Osteoblast (primary cell): ENCODE data around the gene UNC45A. TPM values are rescaled to one million over a fixed set of nuclear protein-coding genes. Genes with fewer than 3 reads are reported as not detected.

ENCODE experiments used
- DNase-seq: peaks from one replicate; pipeline ENCODE4 v3.0.0; 2011; ENCODE audit warnings: low spot score, mixed read lengths; ENCODE audit not compliant: insufficient read length; ENCODE audit errors: missing footprints
- H2AFZ ChIP-seq: 2 replicates; pipeline ENCODE4 v1.6.0; 2011; ENCODE audit warnings: mild to moderate bottlenecking, low read length
- H3K27ac ChIP-seq: 2 replicates; pipeline ENCODE4 v1.5.1; 2011; ENCODE audit warnings: mild to moderate bottlenecking, low read depth, low read length, moderate library complexity
- H3K27me3 ChIP-seq: 2 replicates; pipeline ENCODE4 v1.6.0; 2012; ENCODE audit warnings: mild to moderate bottlenecking, control low read depth, inconsistent platforms, low read length, moderate library complexity; ENCODE audit not compliant: insufficient read depth
- H3K36me3 ChIP-seq: 2 replicates; pipeline ENCODE4 v1.5.1; 2011; ENCODE audit warnings: mild to moderate bottlenecking, low read length, control low read depth, moderate library complexity; ENCODE audit not compliant: insufficient read depth
- H3K4me1 ChIP-seq: 2 replicates; pipeline ENCODE4 v1.5.1; 2011; ENCODE audit warnings: mild to moderate bottlenecking, low read length, control low read depth, moderate library complexity; ENCODE audit not compliant: insufficient read depth
- H3K4me2 ChIP-seq: 2 replicates; pipeline ENCODE4 v1.6.0; 2011; ENCODE audit warnings: mild to moderate bottlenecking, low read length; ENCODE audit not compliant: insufficient read depth
- H3K4me3 ChIP-seq: fragments of 200-600 bp; sonication (generic); 3 replicates; pipeline ENCODE4 v1.5.1; 2012; ENCODE audit warnings: mild to moderate bottlenecking, low read length, inconsistent platforms; ENCODE audit not compliant: insufficient read depth
- H3K79me2 ChIP-seq: 2 replicates; pipeline ENCODE4 v1.6.0; 2012; ENCODE audit warnings: mild to moderate bottlenecking, low read length, control low read depth, inconsistent platforms; ENCODE audit not compliant: insufficient read depth
- H3K9me3 ChIP-seq: 2 replicates; pipeline ENCODE4 v1.5.1; 2011; ENCODE audit warnings: low read depth, low read length, control low read depth
- H4K20me1 ChIP-seq: 2 replicates; pipeline ENCODE4 v1.6.0; 2012; ENCODE audit warnings: mild to moderate bottlenecking, low read length, control low read depth; ENCODE audit not compliant: insufficient read depth
- small RNA-seq: library from RNA; depleted of rRNA; stranded (forward); fragments of <200 nt; gene quantifications from one replicate; pipeline ENCODE3, GENCODE V24; 2012
- total RNA-seq: library from RNA; depleted of rRNA; stranded (reverse); fragments of >200 nt; gene quantifications from 2 replicates; pipeline ENCODE4 v1.2.3, GENCODE V29; 2012
- TF ChIP-seq, protein P1 (sequence below): IDR thresholded peaks from 2 replicates; pipeline ENCODE4 v1.5.1; 2011; ENCODE audit warnings: mild to moderate bottlenecking, low read depth, low read length, moderate library complexity; ENCODE audit errors: extremely low read depth

UNC45A gene
- total RNA-seq, 1 donor: 74.9 TPM

DNA sequence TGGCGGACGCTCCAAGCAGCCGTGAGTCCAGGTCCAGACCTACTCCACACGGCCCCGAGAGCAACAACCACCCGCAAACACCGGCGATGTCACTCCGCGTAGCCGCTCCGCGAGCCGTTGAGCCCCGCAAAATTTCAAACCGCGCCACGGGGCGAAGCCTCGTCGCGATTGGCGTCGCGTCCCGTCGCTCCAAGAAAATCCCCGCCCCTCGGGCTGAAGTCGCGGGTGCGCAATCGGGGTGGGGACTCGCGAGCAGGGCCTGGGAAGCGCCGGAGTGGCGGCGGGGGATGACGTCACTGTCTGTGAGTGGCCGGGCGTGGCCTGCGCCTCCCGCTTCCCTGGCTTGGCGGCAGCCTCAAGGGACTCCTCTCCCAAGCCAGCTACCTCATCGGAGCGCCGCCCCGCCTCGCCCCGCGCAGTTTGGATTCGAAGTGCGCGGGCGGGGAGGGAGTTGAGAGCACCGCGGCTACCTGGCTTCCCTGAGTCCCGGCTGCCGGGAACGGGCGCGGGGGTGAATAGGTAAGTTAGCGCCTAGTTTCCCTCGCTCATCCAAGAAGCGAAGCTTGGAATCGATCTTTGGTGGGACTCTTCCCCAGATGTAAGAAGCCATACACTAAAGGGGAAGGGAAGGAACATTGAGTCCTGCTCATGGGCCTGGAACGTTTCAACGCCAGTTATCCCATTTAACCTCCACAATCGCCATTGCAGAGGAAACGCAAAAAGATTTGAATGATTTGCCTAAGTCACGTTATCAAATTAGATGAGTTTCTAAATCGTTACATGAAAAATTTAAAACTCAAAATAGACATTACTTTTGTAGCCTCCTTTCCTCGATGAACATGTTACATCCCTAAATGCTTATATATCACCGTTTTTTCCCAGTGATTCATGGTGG, 59.6 kb downstream of the UNC45A start, which contains the start of gene PRC1:
PRC1 (minus strand) TSS at position 119 of the 895 bp plus-strand sequence; CDS start at position 1, 118 bp downstream.
- no peaks in the 10 kb centered on the region for H3K9me3 ChIP-seq
- peaks cover 12% of the 10 kb centered on the region for H3K4me1 ChIP-seq
- peak within 1 kb of the TSS; percentile 87 for H3K4me3 ChIP-seq
- H4K20me1 ChIP-seq: no peaks in the 10 kb centered on the region
- H3K27me3 ChIP-seq: no peaks in the 10 kb centered on the region
- peaks cover 48% of the 10 kb centered on the region for H3K79me2 ChIP-seq
- DNase-seq: peak; percentile 100
- H3K27ac ChIP-seq: peak within 1 kb of the TSS; percentile 90
- peak within 1 kb of the TSS; percentile 95 for H2AFZ ChIP-seq
- peaks cover 23% of the 10 kb centered on the region for H3K36me3 ChIP-seq
- TF ChIP-seq, protein P1, sequence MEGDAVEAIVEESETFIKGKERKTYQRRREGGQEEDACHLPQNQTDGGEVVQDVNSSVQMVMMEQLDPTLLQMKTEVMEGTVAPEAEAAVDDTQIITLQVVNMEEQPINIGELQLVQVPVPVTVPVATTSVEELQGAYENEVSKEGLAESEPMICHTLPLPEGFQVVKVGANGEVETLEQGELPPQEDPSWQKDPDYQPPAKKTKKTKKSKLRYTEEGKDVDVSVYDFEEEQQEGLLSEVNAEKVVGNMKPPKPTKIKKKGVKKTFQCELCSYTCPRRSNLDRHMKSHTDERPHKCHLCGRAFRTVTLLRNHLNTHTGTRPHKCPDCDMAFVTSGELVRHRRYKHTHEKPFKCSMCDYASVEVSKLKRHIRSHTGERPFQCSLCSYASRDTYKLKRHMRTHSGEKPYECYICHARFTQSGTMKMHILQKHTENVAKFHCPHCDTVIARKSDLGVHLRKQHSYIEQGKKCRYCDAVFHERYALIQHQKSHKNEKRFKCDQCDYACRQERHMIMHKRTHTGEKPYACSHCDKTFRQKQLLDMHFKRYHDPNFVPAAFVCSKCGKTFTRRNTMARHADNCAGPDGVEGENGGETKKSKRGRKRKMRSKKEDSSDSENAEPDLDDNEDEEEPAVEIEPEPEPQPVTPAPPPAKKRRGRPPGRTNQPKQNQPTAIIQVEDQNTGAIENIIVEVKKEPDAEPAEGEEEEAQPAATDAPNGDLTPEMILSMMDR: no peak
- H3K4me2 ChIP-seq: peak within 1 kb of the TSS; percentile 95

DNA sequence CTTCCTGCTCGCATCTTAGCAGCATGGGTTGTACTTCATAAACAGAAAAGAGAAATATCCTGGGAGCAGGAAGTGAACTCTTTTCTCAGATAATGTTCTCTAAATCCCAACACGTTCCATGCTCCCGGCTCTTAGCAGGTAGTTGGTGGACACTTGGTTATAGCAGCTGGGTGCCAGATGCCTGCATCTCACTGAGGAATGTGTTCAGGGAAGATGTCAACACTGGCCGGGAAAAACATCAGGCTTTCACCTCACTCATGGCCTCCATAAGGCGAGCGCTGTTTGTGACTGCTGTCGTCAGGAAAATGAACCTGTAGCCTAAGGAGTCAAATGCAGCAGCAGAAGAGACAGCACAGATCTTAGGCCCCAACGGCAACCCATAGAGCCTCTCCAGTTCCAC, 63.7 kb downstream of the UNC45A start:
- H4K20me1 ChIP-seq: no peaks in the 10 kb centered on the region
- no peaks in the 10 kb centered on the region for H3K27me3 ChIP-seq
- peaks cover 9% of the 10 kb centered on the region for H3K79me2 ChIP-seq
- no peak overlapping the region for H2AFZ ChIP-seq
- no peaks in the 10 kb centered on the region for H3K9me3 ChIP-seq
- TF ChIP-seq, protein P1: no peak
- H3K27ac ChIP-seq: no peak overlapping the region
- H3K4me3 ChIP-seq: no peak overlapping the region
- H3K4me2 ChIP-seq: no peak overlapping the region
- peaks cover 7% of the 10 kb centered on the region for H3K4me1 ChIP-seq
- peaks cover 52% of the 10 kb centered on the region for H3K36me3 ChIP-seq
- DNase-seq: no peak

DNA sequence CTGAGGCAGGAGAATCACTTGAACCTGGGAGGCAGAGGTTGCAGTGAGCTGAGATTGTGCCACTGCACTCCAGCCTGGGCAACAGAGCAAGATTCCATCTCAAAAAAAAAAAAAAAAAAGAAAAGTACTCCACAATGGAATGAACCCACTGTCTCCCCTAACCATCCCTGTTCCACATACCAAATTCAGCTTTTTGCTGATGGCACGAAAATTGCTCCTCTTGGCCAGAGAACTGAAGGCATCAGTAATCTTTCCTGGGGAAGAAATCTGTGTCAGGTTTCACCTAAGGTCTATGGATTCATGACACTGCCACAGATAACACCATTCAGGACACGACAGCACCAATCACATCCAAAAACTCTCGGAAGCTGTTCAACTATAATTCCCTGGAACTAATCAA, 66.1 kb downstream of the UNC45A start:
- TF ChIP-seq, protein P1: no peak
- Histone ChIP-seq H3K4me2 (no peak overlapping the region), H4K20me1 (no peaks in the 10 kb centered on the region), H3K36me3 (peaks cover 74% of the 10 kb centered on the region), H2AFZ (no peak overlapping the region), H3K4me3 (no peak overlapping the region), H3K4me1 (no peaks in the 10 kb centered on the region), H3K27me3 (no peaks in the 10 kb centered on the region), H3K27ac (no peak overlapping the region), H3K9me3 (no peaks in the 10 kb centered on the region), H3K79me2 (peaks cover under 1% of the 10 kb centered on the region)
- no peak for DNase-seq

Small RNA genes within 50 kb of the gene (small RNA-seq; reads per million reads assigned to genes)
- not detected for gene RF00019

Other genes with a start within 250 kb of the UNC45A start
- gene BLM, start 217.9 kb upstream of the UNC45A start, total RNA-seq: 1.4 and 1.5 TPM in 2 replicates
- 39.1 and 42.7 TPM in 2 replicates for gene FURIN, start 66.7 kb upstream of the UNC45A start, total RNA-seq
- 19.2 and 20.3 TPM in 2 replicates for gene FES, start 50.8 kb upstream of the UNC45A start, total RNA-seq
- 15.2 and 20.0 TPM in 2 replicates for gene MAN2A2, start 32.0 kb upstream of the UNC45A start, total RNA-seq
- gene HDDC3, start 2.7 kb upstream of the UNC45A start, total RNA-seq: 8.8 and 11.6 TPM in 2 replicates
- gene RCCD1, start 19.6 kb downstream of the UNC45A start, total RNA-seq: 11.2 TPM in 2 replicates
- 17.1 and 17.7 TPM in 2 replicates for gene PRC1, start 59.2 kb downstream of the UNC45A start, total RNA-seq
- 8.0 and 10.0 TPM in 2 replicates for gene VPS33B, start 87.3 kb downstream of the UNC45A start, total RNA-seq
- under 0.01 TPM in 1 of 2 replicates, not detected in the other for gene SV2B, start 165.0 kb downstream of the UNC45A start, total RNA-seq